ENCODE results near the gene NPR3. TPM values are rescaled to one million over a fixed set of nuclear protein-coding genes. Genes with fewer than 3 reads are reported as not detected.
"Not testable (repeated sequence)": the region's sequence is repeated elsewhere in the genome, so short reads cannot be mapped to it uniquely, and the experiment has no call there.

The NPR3 gene
- polyA plus RNA-seq, 3 donors = 12.7 to 27.0 (median 19.7) TPM

DNA sequence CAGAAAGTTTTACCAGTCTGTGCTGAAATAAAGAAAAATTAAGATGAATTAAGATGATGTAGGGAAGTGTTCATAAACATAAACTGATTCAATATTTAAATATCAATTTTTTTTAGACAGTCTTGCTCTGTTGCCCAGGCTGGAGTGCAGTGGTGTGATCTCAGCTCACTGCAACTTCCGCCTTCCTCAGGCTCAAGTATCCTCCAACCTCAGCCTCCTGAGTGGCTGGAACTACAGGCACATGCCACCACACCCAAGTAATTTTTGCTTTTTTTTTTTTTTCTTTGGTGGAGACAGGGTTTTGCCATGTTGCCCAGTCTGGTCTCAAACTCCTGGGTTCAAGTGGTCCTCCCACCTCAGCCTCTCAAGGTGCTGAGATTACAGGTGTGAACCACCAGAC is 94.3 kb downstream of the NPR3 start:
- not testable (repeated sequence) for DNase-seq (ENCODE audit: low read depth in 3 of 3, low spot score in 2 of 3)

- no peak for DNase-seq (ENCODE audit: low read depth in 3 of 3, low spot score in 2 of 3)
Observed at GRCh38 chr5:32805971-32806638, 95.0 kb downstream of the NPR3 start.

DNA sequence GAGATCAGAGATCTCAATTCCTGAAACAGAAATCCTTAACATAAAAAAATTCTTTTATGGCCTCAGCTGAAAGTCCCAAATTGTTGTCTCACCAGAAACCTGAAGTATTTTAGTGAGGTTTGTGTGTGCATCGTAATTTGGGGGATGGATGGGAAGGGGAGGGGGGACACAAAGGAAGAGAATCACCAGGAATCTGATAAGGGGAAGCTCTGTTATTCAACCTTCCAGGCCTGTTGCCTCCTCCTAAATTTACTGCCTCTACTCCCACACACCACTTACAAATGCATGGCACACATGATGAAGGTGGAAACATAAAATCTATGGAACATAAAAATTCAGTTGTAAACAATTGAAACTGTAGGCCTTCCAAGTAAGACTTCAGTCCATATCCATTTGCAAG is 97.7 kb downstream of the NPR3 start:
- DNase-seq (ENCODE audit: low read depth in 3 of 3, low spot score in 2 of 3) = no peak

DNA sequence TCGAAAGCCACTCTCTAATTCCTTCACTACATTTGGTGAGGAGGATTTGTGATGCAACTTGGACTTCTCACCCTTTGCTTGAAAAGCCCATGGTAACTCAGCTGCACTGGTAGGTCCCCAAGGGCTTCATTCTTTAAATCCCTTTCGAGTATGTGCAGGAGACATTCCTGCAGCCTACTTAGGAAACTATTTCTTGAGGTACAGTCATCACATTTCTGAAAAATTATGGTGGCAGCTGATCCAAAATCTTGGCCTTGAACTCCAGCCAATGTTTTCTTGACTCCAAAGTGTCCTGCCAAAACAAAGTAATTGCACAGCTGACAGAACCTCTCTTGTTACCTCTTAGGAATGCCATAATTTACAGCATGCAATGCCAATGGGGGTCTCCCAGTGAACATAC is 99.7 kb downstream of the NPR3 start:
- DNase-seq (ENCODE audit: low read depth in 3 of 3, low spot score in 2 of 3) = no peak

DNA sequence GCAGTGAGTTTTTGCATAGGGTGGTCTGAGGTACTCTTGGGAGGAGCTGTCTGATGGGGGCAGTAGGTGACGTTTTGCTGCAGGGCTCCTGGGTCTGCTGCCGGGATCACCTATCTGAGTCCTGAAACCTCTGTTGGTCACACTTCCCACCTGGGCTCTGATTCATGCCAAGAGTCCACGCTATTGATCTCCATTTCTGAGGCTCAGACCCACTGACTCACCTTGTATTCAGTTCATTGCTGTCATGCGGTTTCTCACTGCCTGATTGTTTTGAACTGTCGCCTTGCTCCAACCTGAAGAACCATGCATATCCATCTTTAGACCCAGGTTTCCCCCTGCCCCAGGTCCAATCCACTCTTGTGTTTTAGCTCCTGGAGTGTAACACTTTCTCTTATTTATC is 101.3 kb downstream of the NPR3 start:
- no peak for DNase-seq (ENCODE audit: low read depth in 3 of 3, low spot score in 2 of 3)

- no peak for DNase-seq (ENCODE audit: low read depth in 3 of 3, low spot score in 2 of 3)
Observed at GRCh38 chr5:32814141-32814540, 103.0 kb downstream of the NPR3 start.

- no peak for DNase-seq (ENCODE audit: low read depth in 3 of 3, low spot score in 2 of 3)
Observed at GRCh38 chr5:32814620-32815019, 103.5 kb downstream of the NPR3 start.

GRCh38 chr5:32827981-32828380 is 116.9 kb downstream of the NPR3 start:
- no peak for DNase-seq (ENCODE audit: low read depth in 3 of 3, low spot score in 2 of 3)

DNA sequence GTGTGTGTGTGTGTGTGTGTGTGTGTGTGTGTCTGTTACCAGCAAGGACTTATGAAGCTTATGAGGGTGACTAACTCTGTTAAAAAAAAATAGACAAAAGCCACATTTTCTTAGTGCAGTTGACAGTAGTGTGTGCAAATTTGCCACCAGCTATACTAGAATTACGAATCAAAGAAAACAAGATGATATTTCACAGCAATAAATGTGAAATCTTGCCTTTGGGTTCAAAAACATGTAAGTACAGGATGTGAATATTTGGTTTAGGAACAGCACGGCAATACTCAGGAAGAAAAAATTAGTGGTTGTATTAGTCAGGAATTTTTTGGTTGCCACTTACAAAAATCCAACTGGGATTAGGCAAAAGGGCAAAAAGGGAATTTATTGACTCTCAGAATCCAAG is 117.4 kb downstream of the NPR3 start:
- DNase-seq (ENCODE audit: low read depth in 3 of 3, low spot score in 2 of 3) = no peak

DNA sequence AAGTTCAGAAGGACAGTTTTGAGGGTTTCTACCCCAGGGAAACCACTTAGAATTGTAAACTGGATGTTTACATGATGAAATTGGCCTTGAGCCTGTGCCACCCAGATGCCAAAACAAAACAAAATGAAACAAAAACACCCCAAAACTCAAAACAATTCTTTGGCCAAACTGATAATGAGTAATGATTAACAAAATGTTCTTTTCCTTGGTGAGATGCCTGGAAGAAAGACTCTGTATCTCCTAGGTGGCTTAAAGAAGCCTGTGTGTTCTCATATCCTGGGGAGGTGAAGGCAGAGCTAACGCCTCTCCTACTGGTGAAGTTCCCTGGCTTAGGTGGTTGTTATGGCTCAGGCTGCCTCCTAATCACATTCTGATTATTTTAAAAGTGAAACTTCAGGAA is 120.5 kb downstream of the NPR3 start:
- DNase-seq (ENCODE audit: low read depth in 3 of 3, low spot score in 2 of 3) = no peak

DNA sequence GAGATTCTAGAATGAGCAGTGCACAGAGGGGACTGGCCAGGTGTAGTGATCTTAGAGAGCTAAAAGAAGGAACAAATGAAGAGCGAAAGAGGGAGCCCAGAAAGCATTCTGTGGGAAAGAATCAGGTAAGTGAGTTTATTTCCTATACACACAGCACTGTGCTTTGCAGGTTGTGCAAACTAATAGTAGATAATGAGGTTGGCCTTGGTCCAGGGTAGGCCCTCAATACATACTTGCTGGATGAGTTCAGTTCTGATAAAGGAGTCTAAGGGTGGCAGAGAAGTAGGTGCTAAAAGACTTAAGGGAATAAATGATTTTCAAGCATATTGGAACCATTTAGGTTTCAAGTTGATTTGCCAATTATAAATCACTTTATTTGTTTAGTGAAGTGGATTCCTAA is 122.0 kb downstream of the NPR3 start:
- DNase-seq (ENCODE audit: low read depth in 3 of 3, low spot score in 2 of 3) = no peak

- DNase-seq (ENCODE audit: low read depth in 3 of 3, low spot score in 2 of 3) = no peak
Observed at GRCh38 chr5:32833663-32834062, 122.5 kb downstream of the NPR3 start.

GRCh38 chr5:32834251-32834650 is 123.1 kb downstream of the NPR3 start:
- DNase-seq (ENCODE audit: low read depth in 3 of 3, low spot score in 2 of 3) = no peak

- DNase-seq (ENCODE audit: low read depth in 3 of 3, low spot score in 2 of 3) = no peak
Observed at GRCh38 chr5:32836176-32836575, 125.1 kb downstream of the NPR3 start.

- no peak for DNase-seq (ENCODE audit: low read depth in 3 of 3, low spot score in 2 of 3)
Observed at GRCh38 chr5:32837211-32837610, 126.1 kb downstream of the NPR3 start.

GRCh38 chr5:32839106-32839505 is 128.0 kb downstream of the NPR3 start:
- DNase-seq (ENCODE audit: low read depth in 3 of 3, low spot score in 2 of 3) = no peak

DNA sequence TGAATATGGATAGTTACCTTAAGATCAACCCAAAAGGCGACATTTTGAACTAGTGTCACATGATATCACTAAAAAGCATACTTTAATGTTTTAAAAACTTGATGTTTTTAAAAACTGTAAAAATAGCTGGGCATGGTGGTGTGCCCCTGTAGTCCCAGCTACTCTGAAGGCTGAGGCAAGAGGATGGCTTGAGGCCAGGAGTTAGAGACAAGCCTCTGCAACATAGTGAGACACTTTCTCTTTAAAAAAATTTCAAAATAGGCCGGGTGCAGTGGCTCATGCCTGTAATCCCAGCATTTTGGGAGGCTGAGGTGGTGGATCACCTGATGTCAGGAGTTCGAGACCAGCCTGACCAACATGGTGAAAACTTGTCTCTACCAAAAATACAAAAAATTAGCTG is 129.5 kb downstream of the NPR3 start:
- DNase-seq (ENCODE audit: low read depth in 3 of 3, low spot score in 2 of 3) = no peak

Other genes starting within 250 kb of the NPR3 start
- gene SUB1, start 125.8 kb upstream of the NPR3 start, polyA plus RNA-seq (ENCODE audit: insufficient read length in 3 of 3) = 100 to 1,000 TPM; 327 to 390 (median 346) TPM